AG10803 (cell line): ENCODE data around the gene GMEB2.
A peak's percentile ranks its signal among the peaks of the same experiment; 100 is the strongest.
"Not testable (repeated sequence)": the region's sequence is repeated elsewhere in the genome, so short reads cannot be mapped to it uniquely, and the experiment has no call there.

Experiments
- DNase-seq: peaks from one replicate; pipeline ENCODE4 v3.0.0; 2010; ENCODE audit warnings: low read depth
- H3K4me3 ChIP-seq: 2 replicates; pipeline ENCODE4 v1.5.1; 2011; ENCODE audit warnings: mild to moderate bottlenecking, low read length, control low read depth
- CTCF ChIP-seq: conservative IDR thresholded peaks from 2 replicates; pipeline ENCODE4 v1.5.1; 2011; ENCODE audit warnings: mild to moderate bottlenecking, low read length, control low read depth, inconsistent platforms

GMEB2 gene

GRCh38 chr20:63656451-63656850, 29.6 kb upstream of the GMEB2 start:
- DNase-seq: no peak
- TF ChIP-seq CTCF: no peak
- H3K4me3 ChIP-seq: no peak overlapping the region

GRCh38 chr20:63655249-63655648, 28.3 kb upstream of the GMEB2 start:
- DNase-seq: no peak
- no peak overlapping the region for H3K4me3 ChIP-seq

GRCh38 chr20:63653974-63654668, 27.2 kb upstream of the GMEB2 start:
- H3K4me3 ChIP-seq: no peak overlapping the region; the same call in 1 of the 2 replicates
- no peak for TF ChIP-seq CTCF
- no peak for DNase-seq

More at GRCh38 chr20:63655249-63655648, 28.3 kb upstream of the GMEB2 start:
- no peak for TF ChIP-seq CTCF

DNA sequence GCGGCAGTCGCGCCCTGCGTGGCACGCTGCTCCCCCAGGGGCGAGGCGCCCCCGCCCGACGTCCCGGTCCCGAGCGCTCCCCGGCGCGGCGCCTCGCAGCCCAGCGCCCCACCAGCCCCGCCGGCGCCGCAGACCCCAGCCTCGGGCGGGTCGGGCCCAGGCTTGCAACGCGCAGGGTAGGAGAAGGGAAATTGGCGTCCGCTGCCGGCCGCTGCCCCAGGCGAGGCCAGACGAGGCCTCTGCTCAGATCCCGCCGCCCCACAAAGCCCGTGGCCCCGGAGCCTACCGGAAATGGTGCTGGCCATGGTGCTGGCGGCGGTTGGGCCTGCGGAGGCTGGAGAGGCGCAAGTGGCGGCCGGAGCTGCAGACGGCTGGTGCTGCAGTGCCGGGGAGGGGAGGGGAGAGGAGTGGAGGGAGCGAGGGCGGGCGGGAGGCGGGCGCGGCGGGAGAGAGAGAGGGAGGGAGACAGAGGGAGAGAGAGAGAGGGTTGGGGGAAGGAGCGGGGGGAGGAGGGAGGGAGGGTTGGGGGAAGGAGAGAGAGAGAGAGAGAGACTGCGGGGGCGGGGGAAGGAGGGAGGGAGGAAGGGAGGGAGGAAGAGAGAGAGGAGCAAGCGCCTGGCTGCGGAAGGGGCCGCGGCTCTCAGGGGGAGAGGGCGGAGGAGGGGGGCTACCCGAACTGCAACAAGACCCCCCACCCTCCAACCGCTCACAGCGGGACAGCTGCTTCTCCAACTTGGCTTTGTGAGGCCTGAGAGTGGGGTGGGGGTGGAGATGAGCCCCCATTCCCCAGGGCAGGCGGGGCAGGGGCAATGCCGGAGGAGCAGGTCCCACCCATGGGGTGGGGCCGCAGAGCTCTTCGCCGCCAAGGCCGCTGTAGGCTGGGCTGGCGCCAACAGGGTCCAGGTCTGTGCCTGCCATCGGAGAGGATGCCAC, 26.4 kb upstream of the GMEB2 start, which contains the start of gene STMN3:
Gene STMN3 (minus strand): TSS at position 384 of the 933 bp plus-strand sequence. CDS start 79 bp downstream, at position 305.
- H3K4me3 ChIP-seq: peak within 1 kb of the TSS; percentile 52
- DNase-seq: peak; percentile 84
- no peak for TF ChIP-seq CTCF

DNA sequence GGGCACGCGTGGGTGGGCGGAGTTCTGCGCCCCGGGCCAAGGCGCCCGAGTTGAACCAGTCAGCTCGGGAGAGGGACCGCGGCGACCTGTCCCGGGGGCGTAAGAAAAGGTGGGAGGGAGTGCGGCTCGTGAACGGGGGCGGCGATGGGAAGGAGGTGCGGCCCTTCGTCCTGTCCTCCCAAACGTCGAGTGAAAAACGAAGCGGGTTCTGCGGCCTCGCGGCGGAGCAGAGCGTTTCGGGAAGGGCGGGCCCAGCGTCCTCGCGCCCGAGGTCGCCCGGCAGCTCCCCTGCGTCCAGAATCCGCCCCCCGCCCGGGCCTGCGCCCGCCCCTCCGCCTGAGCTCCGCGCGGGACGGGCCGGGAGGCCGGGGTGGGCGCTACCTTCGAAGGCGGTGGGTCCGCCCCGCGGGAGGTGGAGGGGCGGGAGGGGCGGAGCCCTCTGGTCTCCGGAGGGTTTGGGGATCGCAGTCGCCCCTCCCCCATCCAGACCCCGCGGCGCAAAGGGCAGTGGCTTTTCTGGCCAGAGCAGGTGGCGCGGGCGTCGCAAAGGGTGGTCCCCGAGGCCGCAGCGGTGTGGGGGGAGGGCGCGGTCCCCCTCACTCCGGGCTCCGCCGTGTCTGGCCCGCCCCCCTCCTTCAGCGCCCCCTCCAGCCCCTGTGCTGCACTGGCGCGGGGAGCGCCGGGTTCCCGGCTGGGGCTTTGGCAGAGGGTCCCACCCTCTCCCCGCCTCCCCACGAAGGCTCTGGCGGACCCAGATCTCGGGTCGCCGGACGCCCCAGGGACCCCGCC, 25.5 kb upstream of the GMEB2 start:
- no peak for TF ChIP-seq CTCF
- peak overlapping the region; percentile 52 for H3K4me3 ChIP-seq
- no peak for DNase-seq

DNA sequence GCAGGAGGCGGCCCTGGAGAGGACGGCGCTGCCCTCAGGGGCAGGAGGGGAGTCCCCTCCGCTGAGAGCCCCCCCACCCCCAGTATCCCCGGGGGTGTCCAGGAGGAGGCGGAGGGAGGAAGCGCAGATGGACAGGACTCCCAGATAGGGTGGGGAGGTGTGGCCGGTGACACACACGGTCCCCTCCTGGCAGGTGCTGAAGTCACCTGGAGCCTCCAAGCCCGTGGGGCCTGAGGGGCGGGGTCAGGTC, 25.0 kb upstream of the GMEB2 start:
- TF ChIP-seq CTCF: no peak
- DNase-seq: no peak
- peak overlapping the region; percentile 40 for H3K4me3 ChIP-seq

GRCh38 chr20:63650486-63650885, 23.6 kb upstream of the GMEB2 start:
- not testable (repeated sequence) for DNase-seq

More at GRCh38 chr20:63650486-63650885, 23.6 kb upstream of the GMEB2 start:
- H3K4me3 ChIP-seq: not testable (repeated sequence)
